CD4-positive, alpha-beta T cell (primary cell): ENCODE data around the gene ZNF212. TPM values are rescaled to one million over a fixed set of nuclear protein-coding genes. Genes with fewer than 3 reads are reported as not detected.

Experiments
- ATAC-seq: fragments of 200-7000 bp; cut with Tn5 transposase; one replicate; pipeline ENCODE4 v1.10.0; 2022; ENCODE audit warnings: mild to moderate bottlenecking; ENCODE audit not compliant: poor library complexity
- CTCF ChIA-PET: fragments of 350-600 bp; sonication (Branson Sonifier 250); formaldehyde crosslinking; loops from one replicate; lab custom pipeline; 2021; ENCODE audit warnings: antibody characterized with exemption, inconsistent platforms; lab: Charles Lee
- POLR2A ChIA-PET: fragments of 350-600 bp; sonication (Branson Sonifier 250); formaldehyde crosslinking; loops from one replicate; lab custom pipeline; 2021; ENCODE audit warnings: antibody characterized with exemption, inconsistent platforms; lab: Charles Lee
- DNase-seq, 14 experiments: peaks; one replicate each; pipeline ENCODE4 v3.0.0-alpha.2; 2013 to 2020; ENCODE audit warnings: mixed read lengths in 2 of 14
- H3K27ac ChIP-seq, 2 donors: one replicate each; pipeline versions ENCODE4 v1.5.1 to v1.7.0; 2013; ENCODE audit warnings: low read length in 2 of 2, low read depth in 1 of 2, mild to moderate bottlenecking in 1 of 2
- H3K27me3 ChIP-seq, 2 experiments: 1 replicate in 1 of 2; 2 replicates in 1 of 2; pipeline versions ENCODE4 v1.6.1 to v1.7.0; 2013; ENCODE audit warnings: low read length in 2 of 2, control low read depth in 1 of 2, mild to moderate bottlenecking in 1 of 2, moderate library complexity in 1 of 2; ENCODE audit not compliant: insufficient read depth in 2 of 2, control insufficient read depth in 1 of 2
- H3K36me3 ChIP-seq: one replicate; pipeline ENCODE4 v1.6.1; 2013; ENCODE audit warnings: low read length, control low read depth; ENCODE audit not compliant: insufficient read depth
- H3K4me1 ChIP-seq: one replicate; pipeline ENCODE4 v1.6.1; 2013; ENCODE audit warnings: low read length, control low read depth; ENCODE audit not compliant: insufficient read depth
- H3K4me3 ChIP-seq: one replicate; pipeline ENCODE4 v1.5.1; 2013; ENCODE audit warnings: mild to moderate bottlenecking, low read length, moderate library complexity
- H3K9me3 ChIP-seq, 2 experiments: 1 replicate in 1 of 2; 2 replicates in 1 of 2; pipeline versions ENCODE4 v1.6.1 to v1.7.0; 2013; ENCODE audit warnings: low read length in 2 of 2, mild to moderate bottlenecking in 2 of 2, control low read depth in 1 of 2, moderate library complexity in 1 of 2; ENCODE audit not compliant: control insufficient read depth in 1 of 2, insufficient read depth in 1 of 2
- H3K27ac Mint-ChIP-seq: one replicate; pipeline ENCODE4 v1.8.0; 2020; ENCODE audit warnings: mixed read lengths
- H3K27me3 Mint-ChIP-seq: one replicate; pipeline ENCODE4 v1.8.0; 2021; ENCODE audit warnings: mixed read lengths
- H3K36me3 Mint-ChIP-seq: one replicate; pipeline ENCODE4 v1.8.0; 2021; ENCODE audit warnings: low read depth, mixed read lengths
- H3K4me1 Mint-ChIP-seq: one replicate; pipeline ENCODE4 v1.8.0; 2021; ENCODE audit warnings: low read depth, mixed read lengths
- H3K4me3 Mint-ChIP-seq: one replicate; pipeline ENCODE4 v1.8.0; 2020; ENCODE audit warnings: mild to moderate bottlenecking, mixed read lengths
- H3K9me3 Mint-ChIP-seq: one replicate; pipeline ENCODE4 v1.8.0; 2020; ENCODE audit warnings: mixed read lengths
- CTCF ChIP-seq: fragments of 200-600 bp; IDR thresholded peaks from one replicate; pipeline ENCODE4 v1.8.0; 2022; ENCODE audit warnings: antibody characterized with exemption, mild to moderate bottlenecking
- intact Hi-C, 2 experiments: fragments of 100-400 bp; cut with DNase I in 1 of 2; cut with micrococcal nuclease in 1 of 2; formaldehyde crosslinking; loops; one replicate each; pipeline versions ENCODE4 v1.15.1 to v1.9.0; 2023 to 2025; cut with DNase I, micrococcal nuclease
- total RNA-seq, 174 experiments: library from RNA in 2 of 174; stranded (reverse) in 2 of 174; gene quantifications; one replicate each; pipeline ENCODE4 v1.2.3 and lab custom pipeline; 2021 to 2026

ZNF212 gene
- total RNA-seq, 2 experiments from 2014 or later, result 12.1 to 13.2 TPM

- H3K27ac Mint-ChIP-seq, result no peak overlapping the region
- peaks cover 58% of the 10 kb centered on the region for H3K36me3 ChIP-seq
- POLR2A ChIA-PET, result no interaction called here
These were observed 20.7 kb upstream of the ZNF212 start for GRCh38 chr7:149218469-149219420.

GRCh38 chr7:149220534-149220933 lies 18.9 kb upstream of the ZNF212 start:
- Mint-ChIP-seq H3K27ac (no peak overlapping the region), H3K4me1 (no peaks in the 10 kb centered on the region), H3K9me3 (no peaks in the 10 kb centered on the region), H3K36me3 (peaks cover 62% of the 10 kb centered on the region), H3K4me3 (no peak overlapping the region), H3K27me3 (no peaks in the 10 kb centered on the region)
- ChIA-PET POLR2A (no interaction called here), CTCF (no interaction called here)
- intact Hi-C loops, result no loop called here
- no peaks in the 10 kb centered on the region for H3K4me1 ChIP-seq
- no peak for DNase-seq
- no peak for ATAC-seq
- H3K4me3 ChIP-seq, result no peak overlapping the region
- no peaks in the 10 kb centered on the region for H3K27me3 ChIP-seq
- peaks cover 0 to 15% of the 10 kb centered on the region in 2 experiments for H3K9me3 ChIP-seq
- peaks cover 42% of the 10 kb centered on the region for H3K36me3 ChIP-seq
- no peak overlapping the region for H3K27ac ChIP-seq
- TF ChIP-seq CTCF, result no peak

More at GRCh38 chr7:149218469-149219420, 20.7 kb upstream of the ZNF212 start:
- peaks cover 0 to 4% of the 10 kb centered on the region in 2 experiments for H3K9me3 ChIP-seq
- no peak for TF ChIP-seq CTCF
- intact Hi-C loops, result no loop called here
- H3K27ac ChIP-seq, result no peak overlapping the region
- H3K36me3 Mint-ChIP-seq, result peaks cover 67% of the 10 kb centered on the region
- H3K4me1 ChIP-seq, result no peaks in the 10 kb centered on the region
- H3K9me3 Mint-ChIP-seq, result no peaks in the 10 kb centered on the region
- H3K4me3 ChIP-seq, result no peak overlapping the region
- no peak for DNase-seq
- no peak overlapping the region for H3K4me3 Mint-ChIP-seq
- no peaks in the 10 kb centered on the region for H3K27me3 Mint-ChIP-seq
- H3K4me1 Mint-ChIP-seq, result no peaks in the 10 kb centered on the region
- CTCF ChIA-PET, result no interaction called here
- H3K27me3 ChIP-seq, result no peaks in the 10 kb centered on the region
- no peak for ATAC-seq

GRCh38 chr7:149223176-149223575 lies 16.3 kb upstream of the ZNF212 start:
- Histone ChIP-seq H3K4me1 (no peaks in the 10 kb centered on the region), H3K4me3 (no peak overlapping the region), H3K9me3 (peaks cover 0 to 15% of the 10 kb centered on the region in 2 experiments), H3K36me3 (peaks cover 18% of the 10 kb centered on the region), H3K27ac (no peak overlapping the region), H3K27me3 (no peaks in the 10 kb centered on the region)
- TF ChIP-seq CTCF, result no peak
- Mint-ChIP-seq H3K27ac (no peak overlapping the region), H3K4me1 (no peaks in the 10 kb centered on the region), H3K27me3 (no peaks in the 10 kb centered on the region), H3K4me3 (no peak overlapping the region), H3K36me3 (peaks cover 45% of the 10 kb centered on the region), H3K9me3 (no peaks in the 10 kb centered on the region)
- ATAC-seq (no peak), DNase-seq (no peak)
- CTCF ChIA-PET, result no interaction called here
- POLR2A ChIA-PET, result no interaction called here
- intact Hi-C loops, result no loop called here
